GM21529 (cell line): ENCODE results near the gene MOK.
"Not testable (repeated sequence)": the region's sequence is repeated elsewhere in the genome, so short reads cannot be mapped to it uniquely, and the experiment has no call there.

ENCODE experiments used
- ATAC-seq: cut with Tn5 transposase; IDR thresholded peaks from one replicate; pipeline ENCODE4 v1.9.1; 2021; ENCODE audit not compliant: unreplicated experiment

The MOK gene

DNA sequence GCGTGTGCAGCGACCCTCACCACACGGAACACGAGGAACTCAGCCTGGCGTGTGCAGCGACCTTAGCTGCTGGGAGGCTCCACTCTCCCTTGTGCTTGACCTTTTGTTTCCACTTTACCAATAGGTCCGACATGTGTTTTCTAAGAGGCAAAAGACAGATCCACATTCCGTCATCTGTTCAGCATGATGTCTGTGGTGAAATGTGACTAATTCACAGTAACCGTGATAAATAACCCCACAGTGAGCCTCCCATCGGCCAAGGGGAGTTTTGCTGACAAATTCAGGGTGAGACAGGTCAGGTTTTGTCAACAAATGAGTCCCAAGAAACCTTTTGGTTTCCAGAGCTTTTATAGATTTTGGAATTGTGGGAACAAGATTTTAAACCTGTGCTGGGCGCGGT, 55.9 kb downstream of the MOK start:
- ATAC-seq, result no peak

GRCh38 chr14:102248121-102248520, 56.8 kb downstream of the MOK start:
- no peak for ATAC-seq

- ATAC-seq, result no peak
Measured at GRCh38 chr14:102246071-102246470, 58.9 kb downstream of the MOK start.

GRCh38 chr14:102243795-102244194, 61.2 kb downstream of the MOK start:
- ATAC-seq, result not testable (repeated sequence)

DNA sequence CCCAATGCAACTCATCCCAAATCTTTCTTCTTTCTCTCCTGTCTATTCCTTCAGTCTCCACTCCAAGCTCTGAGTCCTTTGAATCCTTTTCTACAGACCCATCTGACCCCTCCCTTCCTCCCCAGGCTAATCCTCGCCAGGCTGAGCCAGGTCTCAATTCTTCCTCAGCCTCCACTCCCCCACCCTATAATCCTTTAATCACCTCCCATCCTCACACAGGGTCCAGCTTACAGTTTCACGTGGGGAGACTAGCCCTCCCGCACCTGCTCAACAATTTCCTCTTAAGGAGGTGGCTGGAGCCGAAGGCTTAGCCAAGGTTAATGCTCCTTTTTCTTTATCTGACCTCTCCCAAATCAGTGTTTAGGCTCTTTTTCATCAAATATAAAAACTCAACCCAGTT, 63.8 kb downstream of the MOK start:
- no peak for ATAC-seq

GRCh38 chr14:102240481-102240880, 64.5 kb downstream of the MOK start:
- ATAC-seq, result not testable (repeated sequence)

- no peak for ATAC-seq
Measured at GRCh38 chr14:102239231-102239630, 65.7 kb downstream of the MOK start.

- ATAC-seq, result no peak
Measured at GRCh38 chr14:102238766-102239165, 66.2 kb downstream of the MOK start.

DNA sequence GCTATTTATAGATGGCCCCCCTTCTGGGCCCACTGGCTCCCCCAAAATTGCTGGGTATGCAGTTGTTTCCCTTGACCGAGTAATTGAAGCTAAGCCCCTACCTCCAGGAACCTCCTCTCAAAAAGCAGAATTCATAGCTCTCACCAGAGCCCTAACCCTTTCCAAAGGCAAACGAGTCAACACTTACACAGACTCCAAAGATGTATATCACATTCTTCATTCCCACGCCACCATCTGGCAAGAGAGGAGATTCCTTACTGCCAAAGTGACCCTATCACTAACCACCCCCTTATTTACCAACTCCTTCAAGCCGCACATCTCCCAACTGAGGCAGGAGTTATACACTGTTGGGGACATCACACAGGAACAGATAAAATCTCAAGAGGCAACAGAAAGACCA, 66.8 kb downstream of the MOK start:
- no peak for ATAC-seq

- ATAC-seq, result no peak
Measured at GRCh38 chr14:102236026-102236425, 68.9 kb downstream of the MOK start.

GRCh38 chr14:102235275-102235897, 69.6 kb downstream of the MOK start:
- ATAC-seq, result peak; percentile 73

- ATAC-seq, result no peak
Measured at GRCh38 chr14:102234331-102235264, 70.4 kb downstream of the MOK start.

GRCh38 chr14:102233081-102233480, 71.9 kb downstream of the MOK start:
- no peak for ATAC-seq

DNA sequence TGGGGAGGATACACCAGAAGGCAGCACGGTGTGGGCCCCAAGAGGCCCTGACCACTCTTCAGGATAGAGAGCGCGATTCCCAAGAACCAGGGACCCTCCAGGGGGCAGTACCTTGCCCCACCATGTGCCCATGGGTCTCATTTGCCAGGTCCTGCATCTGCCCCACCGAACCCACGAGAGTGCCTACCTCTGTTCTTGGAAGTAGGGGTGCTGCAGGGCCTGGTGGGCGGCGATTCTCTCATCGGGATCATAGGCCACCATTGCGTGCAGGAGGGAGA, 72.7 kb downstream of the MOK start:
- no peak for ATAC-seq

GRCh38 chr14:102231476-102232347, 73.3 kb downstream of the MOK start:
- no peak for ATAC-seq

GRCh38 chr14:102230481-102231210, 74.3 kb downstream of the MOK start:
- ATAC-seq, result no peak

- ATAC-seq, result no peak
Measured at GRCh38 chr14:102229739-102230092, 75.2 kb downstream of the MOK start.

DNA sequence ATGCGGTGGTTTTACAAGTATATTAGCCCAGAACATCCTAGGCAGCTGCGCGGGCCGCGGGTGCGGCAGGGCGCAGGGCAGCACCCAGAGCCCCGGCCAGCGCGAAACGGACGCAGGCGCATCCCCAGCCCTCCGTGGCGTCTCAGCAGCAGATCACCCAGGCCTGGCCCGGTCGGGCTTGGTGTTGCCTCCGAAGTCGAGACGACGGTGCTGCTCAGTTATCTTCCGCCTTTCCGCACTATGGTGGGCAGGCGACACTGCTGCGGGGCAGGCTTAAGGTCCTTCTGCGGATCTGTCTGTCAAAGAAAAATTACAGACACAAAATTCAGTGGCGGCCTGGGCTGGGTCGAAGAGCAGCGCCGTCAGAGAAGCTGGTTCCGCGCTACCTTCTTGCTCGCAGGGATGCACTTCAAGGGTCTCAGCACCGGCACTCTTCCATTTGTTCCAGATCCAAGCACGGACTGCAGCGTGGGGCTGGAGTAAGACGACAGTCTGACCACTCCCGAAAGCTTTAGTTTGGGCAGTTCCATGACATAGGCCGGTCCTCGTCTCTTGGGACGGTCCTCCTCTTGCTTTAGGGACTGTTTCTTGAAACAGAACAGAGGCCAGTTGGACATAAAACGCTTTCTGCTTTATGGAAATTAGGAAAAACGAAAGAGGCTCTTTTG, 75.8 kb downstream of the MOK start:
- no peak for ATAC-seq

DNA sequence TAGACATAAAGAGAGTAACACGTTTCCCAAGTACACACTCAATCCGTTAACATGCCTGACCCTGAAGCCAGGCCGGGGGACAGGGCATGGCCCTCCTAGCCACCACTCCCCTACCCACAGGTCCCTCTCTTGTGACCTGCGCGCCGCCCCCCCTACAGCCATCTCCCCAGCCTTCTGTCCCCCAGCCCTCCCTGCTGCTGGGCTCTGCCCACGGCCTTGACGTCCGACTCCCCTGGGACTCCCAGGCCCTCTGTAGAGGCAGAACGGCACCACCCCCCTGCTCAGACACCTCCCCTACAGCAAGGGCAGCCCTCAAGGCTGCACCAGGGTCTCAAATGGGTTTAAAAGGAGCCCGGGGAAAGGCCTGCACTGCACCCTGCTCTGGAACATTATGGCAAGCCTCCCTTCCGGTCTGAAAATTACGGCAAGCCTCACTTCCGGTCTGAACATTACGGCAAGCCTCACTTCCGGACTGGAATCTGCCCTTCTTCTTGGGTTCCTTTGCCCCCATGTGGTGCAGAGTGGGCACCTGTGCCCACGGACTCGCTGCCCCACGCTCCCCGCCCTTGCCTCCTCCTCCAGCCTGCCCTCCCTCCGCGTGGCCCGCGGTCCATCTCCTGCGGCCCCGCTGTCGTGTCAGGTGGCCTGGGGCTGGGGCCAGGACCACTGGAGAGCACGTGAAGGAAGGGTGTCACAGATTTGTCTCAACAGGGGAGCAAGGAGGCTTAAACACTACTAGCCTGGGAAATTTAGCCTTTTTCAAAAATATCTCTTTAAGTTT, 77.6 kb downstream of the MOK start:
- ATAC-seq, result no peak
